Loucy (cell line): ENCODE results near the gene FKBP8.

Source experiments
- EZH2phosphoT487 ChIP-seq: fragments of 200-600 bp; IDR thresholded peaks from 2 replicates; pipeline ENCODE4 v1.6.1; 2018; ENCODE audit warnings: antibody characterized with exemption, mild to moderate bottlenecking, moderate library complexity, borderline replicate concordance
- TF ChIP-seq, protein P1 (sequence below): fragments of 200-600 bp; sonication (generic); conservative IDR thresholded peaks from 2 replicates; pipeline ENCODE4 v1.5.1; 2014; ENCODE audit warnings: mild to moderate bottlenecking, antibody characterized with exemption, low read length

DNA sequence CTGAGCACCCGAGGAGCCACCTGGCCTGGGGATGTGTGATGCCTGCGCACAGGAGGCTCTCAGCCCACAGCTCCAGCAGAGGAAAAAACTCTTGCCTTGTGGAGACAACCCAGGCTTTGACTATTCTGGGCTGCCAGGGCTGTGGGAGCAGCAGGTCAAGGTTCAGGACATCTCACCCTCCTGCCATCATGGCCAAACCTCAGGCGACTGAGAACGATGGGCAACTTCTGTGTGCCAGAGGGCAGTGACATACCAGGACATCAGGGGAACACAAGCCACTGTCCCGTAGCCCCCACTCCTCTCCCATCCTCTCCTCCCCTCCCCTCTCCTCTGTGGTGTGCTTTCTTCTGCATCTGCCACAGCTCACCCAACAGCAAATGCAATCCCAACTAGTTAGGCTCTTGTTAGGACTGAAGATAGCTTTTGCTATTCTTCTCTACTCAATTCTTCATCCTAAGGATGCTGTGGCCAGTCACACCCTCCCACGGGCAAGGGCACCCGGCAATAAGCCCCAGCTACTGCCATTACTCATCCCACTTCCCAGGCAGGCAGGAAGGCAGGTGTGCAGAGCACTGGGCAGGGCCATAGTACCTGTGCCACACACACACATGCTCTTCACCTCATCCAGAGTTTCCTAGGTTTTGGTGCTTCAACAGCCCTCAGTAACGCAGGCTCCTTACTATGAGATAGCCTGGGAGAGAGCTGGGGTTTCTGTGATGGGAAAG, 38.3 kb downstream of the FKBP8 start:
- TF ChIP-seq, protein P1, sequence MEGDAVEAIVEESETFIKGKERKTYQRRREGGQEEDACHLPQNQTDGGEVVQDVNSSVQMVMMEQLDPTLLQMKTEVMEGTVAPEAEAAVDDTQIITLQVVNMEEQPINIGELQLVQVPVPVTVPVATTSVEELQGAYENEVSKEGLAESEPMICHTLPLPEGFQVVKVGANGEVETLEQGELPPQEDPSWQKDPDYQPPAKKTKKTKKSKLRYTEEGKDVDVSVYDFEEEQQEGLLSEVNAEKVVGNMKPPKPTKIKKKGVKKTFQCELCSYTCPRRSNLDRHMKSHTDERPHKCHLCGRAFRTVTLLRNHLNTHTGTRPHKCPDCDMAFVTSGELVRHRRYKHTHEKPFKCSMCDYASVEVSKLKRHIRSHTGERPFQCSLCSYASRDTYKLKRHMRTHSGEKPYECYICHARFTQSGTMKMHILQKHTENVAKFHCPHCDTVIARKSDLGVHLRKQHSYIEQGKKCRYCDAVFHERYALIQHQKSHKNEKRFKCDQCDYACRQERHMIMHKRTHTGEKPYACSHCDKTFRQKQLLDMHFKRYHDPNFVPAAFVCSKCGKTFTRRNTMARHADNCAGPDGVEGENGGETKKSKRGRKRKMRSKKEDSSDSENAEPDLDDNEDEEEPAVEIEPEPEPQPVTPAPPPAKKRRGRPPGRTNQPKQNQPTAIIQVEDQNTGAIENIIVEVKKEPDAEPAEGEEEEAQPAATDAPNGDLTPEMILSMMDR: no peak
- no peak for TF ChIP-seq EZH2phosphoT487
